ENCODE results near the gene KIF1B. TPM values are rescaled to one million over a fixed set of nuclear protein-coding genes. Genes with fewer than 3 reads are reported as not detected.

Gene KIF1B
- total and polyA plus RNA-seq, 8 donors, result 36.0 to 46.7 (median 39.7) TPM

DNA sequence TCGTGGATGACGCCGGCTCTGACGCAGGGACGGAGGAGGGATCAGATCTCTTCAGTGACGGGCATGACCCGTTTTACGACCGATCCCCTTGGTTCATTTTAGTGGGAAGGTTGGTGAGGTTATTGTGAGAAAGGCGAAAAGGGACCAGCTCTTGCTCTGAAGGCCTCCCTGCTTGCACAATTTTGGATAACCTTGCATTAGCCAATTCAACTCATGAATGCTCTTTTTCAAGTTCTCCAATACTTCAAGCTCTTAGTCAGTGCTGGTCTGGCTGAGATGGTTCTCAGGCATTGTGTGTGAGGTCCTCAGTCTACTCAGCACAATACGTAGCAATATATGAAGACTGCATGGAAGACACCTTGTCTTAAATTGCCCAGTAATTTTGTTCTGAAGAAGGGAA, 115.9 kb downstream of the KIF1B start:
- H3K9me3 ChIP-seq, result no peaks in the 10 kb centered on the region
- H3K27ac ChIP-seq, result no peak overlapping the region
- H3K4me3 ChIP-seq, result no peak overlapping the region
- DNase-seq (no peak), ATAC-seq (no peak)
- intact Hi-C loops (cut with DNase I), result no loop called here
- no peaks in the 10 kb centered on the region for H3K4me1 ChIP-seq
- no peaks in the 10 kb centered on the region for H3K27me3 ChIP-seq
- TF ChIP-seq, protein P1, sequence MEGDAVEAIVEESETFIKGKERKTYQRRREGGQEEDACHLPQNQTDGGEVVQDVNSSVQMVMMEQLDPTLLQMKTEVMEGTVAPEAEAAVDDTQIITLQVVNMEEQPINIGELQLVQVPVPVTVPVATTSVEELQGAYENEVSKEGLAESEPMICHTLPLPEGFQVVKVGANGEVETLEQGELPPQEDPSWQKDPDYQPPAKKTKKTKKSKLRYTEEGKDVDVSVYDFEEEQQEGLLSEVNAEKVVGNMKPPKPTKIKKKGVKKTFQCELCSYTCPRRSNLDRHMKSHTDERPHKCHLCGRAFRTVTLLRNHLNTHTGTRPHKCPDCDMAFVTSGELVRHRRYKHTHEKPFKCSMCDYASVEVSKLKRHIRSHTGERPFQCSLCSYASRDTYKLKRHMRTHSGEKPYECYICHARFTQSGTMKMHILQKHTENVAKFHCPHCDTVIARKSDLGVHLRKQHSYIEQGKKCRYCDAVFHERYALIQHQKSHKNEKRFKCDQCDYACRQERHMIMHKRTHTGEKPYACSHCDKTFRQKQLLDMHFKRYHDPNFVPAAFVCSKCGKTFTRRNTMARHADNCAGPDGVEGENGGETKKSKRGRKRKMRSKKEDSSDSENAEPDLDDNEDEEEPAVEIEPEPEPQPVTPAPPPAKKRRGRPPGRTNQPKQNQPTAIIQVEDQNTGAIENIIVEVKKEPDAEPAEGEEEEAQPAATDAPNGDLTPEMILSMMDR (IDR thresholded peaks at IDR 0.05), result no peak
- H3K36me3 ChIP-seq, result peaks cover 0 to 67% of the 10 kb centered on the region in 2 donors

DNA sequence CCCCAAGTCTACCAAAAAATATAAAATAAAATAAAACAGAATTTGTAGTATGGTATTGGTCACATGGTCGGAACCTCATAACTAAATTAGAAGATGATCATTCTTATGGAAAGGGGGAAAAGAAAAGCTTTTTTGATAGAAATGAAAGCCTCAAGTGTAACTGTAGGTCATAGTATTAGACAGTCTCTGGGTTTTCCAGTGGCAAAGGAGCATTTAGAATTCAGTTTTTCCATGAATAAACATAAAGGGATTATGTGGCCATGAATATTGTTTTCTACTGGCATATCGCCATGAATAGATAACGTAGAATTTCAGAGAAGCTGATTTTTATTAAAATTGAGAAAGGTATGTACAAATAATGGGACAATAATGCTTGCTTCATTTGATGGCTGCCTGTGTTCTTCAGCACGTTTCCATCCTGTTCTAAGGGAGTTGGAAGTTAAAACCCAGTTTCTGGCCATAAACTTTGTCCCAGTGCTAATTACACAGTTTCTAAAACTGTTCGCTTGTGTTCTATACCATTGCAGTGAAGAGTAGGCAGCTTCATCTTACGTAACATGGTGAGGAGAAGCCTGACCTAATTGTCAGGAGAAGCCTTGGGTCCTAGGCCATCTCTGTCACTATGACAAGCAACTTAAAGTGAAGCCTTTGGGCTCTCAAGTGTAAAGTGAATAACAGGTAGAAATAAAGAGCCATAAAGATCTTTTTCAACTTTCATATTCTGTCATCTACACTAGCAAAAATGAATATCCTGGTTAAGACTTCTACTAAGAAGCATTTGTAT, 118.0 kb downstream of the KIF1B start:
- H3K27ac ChIP-seq, result peak overlapping the region in 1 of 2 donors; percentile 7
- TF ChIP-seq, protein P1 (IDR thresholded peaks at IDR 0.05), result no peak

DNA sequence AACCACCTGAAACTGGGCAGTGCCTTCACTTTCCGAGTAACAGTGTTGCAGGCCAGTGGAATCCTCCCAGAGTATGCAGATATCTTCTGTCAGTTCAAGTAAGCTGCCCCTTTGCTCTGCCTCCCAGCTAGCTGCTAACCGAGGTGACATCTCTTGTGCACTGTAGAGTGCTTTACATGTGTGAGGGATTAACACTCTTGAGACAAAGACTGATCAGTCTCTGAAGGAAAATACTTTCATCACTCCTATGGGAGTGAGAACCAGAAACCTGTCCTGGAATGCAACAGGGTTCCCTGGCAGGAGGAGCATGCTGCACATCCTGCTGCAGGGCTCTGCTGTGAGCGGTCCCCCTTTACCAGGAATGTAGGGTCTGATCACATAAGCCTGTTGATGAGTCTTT, 127.1 kb downstream of the KIF1B start:
- intact Hi-C loops (cut with DNase I), result no loop called here
- TF ChIP-seq, protein P1 (IDR thresholded peaks at IDR 0.05), result no peak
- DNase-seq (no peak), ATAC-seq (no peak)
- H3K36me3 ChIP-seq, result peaks cover 0 to 87% of the 10 kb centered on the region in 2 donors
- H3K4me3 ChIP-seq, result no peak overlapping the region
- H3K4me1 ChIP-seq, result no peaks in the 10 kb centered on the region
- no peaks in the 10 kb centered on the region for H3K9me3 ChIP-seq
- H3K27me3 ChIP-seq, result no peaks in the 10 kb centered on the region
- H3K27ac ChIP-seq, result no peak overlapping the region

More for the DNA sequence above, 118.0 kb downstream of the KIF1B start:
- Histone ChIP-seq H3K4me3 (no peak overlapping the region), H3K4me1 (no peaks in the 10 kb centered on the region), H3K9me3 (no peaks in the 10 kb centered on the region), H3K27me3 (no peaks in the 10 kb centered on the region), H3K36me3 (peaks cover 0 to 55% of the 10 kb centered on the region in 2 donors)
- intact Hi-C loops (cut with DNase I), result no loop called here
- no peak for ATAC-seq
- no peak for DNase-seq

DNA sequence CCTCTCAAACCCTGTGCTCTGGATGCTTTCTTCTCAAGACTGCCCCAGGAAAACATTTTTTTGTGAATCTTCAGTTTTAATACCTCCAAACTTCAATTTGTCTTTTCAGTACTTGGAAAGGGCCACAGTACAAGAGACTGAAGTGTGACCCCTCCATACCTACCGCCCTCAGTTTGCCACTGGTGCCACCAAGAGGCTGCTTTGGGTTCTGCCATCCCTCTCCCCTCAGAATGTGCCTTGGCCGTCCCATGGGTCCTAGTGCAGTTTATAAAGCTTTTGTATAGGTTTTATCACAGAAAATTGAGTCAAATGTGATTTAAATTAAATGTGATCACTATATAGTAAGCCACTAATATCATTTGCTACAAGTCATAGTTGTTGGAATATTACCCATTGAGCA, 127.7 kb downstream of the KIF1B start:
- intact Hi-C loops (cut with DNase I), result no loop called here
- DNase-seq (peak in 3 of 4 donors; percentile 10 to 40 (median 38)), ATAC-seq (peak; percentile 94)
- TF ChIP-seq, protein P1 (IDR thresholded peaks at IDR 0.05), result peak; percentile 54 to 59
- H3K4me1 ChIP-seq, result no peaks in the 10 kb centered on the region
- H3K36me3 ChIP-seq, result peaks cover 0 to 94% of the 10 kb centered on the region in 2 donors
- no peaks in the 10 kb centered on the region for H3K9me3 ChIP-seq
- H3K27me3 ChIP-seq, result no peaks in the 10 kb centered on the region
- H3K4me3 ChIP-seq, result no peak overlapping the region
- H3K27ac ChIP-seq, result no peak overlapping the region

DNA sequence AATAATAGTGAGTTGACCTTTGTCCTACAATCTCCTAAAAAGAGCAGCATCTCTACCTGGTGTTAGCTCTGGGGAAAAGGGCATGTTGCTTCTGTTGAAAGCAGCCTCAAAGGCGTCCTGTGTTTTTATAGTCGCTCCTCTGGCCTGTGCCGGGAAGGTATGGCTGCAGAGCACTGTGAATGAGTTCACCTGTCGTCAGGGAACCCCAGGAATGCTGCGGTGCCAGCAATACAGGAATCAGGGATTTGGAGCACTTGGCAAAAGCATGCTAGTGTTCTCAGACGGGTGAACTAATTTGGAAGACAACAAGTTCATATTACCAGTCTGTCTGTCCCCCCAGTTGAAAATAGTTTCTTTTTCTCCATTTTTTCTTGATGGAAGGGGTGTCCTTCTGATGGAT, 128.2 kb downstream of the KIF1B start:
- no peak overlapping the region for H3K27ac ChIP-seq
- H3K9me3 ChIP-seq, result no peaks in the 10 kb centered on the region
- H3K27me3 ChIP-seq, result no peaks in the 10 kb centered on the region
- DNase-seq (peak in 1 of 4 donors; percentile 12), ATAC-seq (no peak)
- H3K4me3 ChIP-seq, result no peak overlapping the region
- no peaks in the 10 kb centered on the region for H3K4me1 ChIP-seq
- intact Hi-C loops (cut with DNase I), result no loop called here
- peaks cover 0 to 98% of the 10 kb centered on the region in 2 donors for H3K36me3 ChIP-seq
- TF ChIP-seq, protein P1 (IDR thresholded peaks at IDR 0.05), result no peak
